ENCODE results near the gene MRPL36.

MRPL36 gene

GRCh38 chr5:1749346-1750124, 50.1 kb downstream of the MRPL36 start:
- DNase-seq (ENCODE audit: low read depth in 2 of 2) = no peak

GRCh38 chr5:1748845-1749244, 50.8 kb downstream of the MRPL36 start:
- no peak for DNase-seq (ENCODE audit: low read depth in 2 of 2)
